Measurements from ENCODE around the gene SHH.

The SHH gene

DNA sequence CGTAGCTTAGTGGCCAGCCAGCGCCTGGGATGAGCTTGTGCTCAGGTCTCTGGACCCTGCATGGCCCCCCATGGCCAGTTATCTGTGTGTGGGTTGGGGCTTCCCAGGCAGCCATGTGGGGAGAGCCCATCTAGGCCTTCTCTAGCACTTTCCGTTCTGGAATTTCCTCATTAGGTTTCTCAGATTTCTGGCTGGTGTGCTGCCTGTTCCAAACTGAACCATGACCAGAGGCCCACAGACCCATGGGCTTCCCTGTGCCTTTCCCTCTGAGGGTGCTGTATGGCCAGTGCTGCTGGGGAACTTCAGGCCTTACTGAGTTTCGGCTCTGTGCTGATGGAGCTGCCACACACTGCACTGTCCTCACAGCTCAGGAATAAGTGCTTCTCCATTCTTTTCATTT is 50.2 kb downstream of the SHH start:
- DNase-seq: no peak

- DNase-seq: no peak
Measured at GRCh38 chr7:155761162-155761561, 51.1 kb downstream of the SHH start.

DNA sequence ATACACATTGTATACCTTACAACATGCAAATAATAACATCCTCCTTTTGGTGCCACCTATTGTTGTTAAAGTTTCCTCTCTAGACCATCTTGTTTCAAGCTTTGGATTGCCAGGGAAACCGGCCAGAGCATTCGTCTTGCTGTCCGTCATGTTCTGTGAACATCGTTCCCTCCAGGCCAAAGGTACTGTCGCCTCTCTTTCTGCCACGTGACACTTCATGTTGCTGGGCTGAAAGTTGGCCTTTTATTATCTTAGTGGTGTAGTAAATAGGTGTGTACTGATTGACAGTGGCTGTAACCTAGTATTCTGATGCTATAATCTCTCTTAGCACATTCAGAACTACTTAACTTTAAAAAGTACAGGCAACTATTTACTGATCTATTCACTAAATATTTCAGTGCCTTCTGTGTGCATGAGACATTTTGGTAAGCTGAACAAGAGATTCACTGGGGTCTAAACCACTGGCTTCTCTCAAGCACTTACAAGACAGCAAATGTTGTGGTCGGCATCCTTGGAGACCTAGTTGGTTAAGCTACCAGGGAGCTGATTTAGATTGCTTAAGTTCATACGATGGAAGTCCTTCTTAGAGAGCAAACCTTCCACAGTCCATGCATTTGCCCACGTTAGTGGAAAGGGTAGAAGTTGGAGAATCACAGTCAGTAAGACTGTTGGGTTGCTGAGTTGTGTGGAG is 52.4 kb downstream of the SHH start:
- no peak for DNase-seq

DNA sequence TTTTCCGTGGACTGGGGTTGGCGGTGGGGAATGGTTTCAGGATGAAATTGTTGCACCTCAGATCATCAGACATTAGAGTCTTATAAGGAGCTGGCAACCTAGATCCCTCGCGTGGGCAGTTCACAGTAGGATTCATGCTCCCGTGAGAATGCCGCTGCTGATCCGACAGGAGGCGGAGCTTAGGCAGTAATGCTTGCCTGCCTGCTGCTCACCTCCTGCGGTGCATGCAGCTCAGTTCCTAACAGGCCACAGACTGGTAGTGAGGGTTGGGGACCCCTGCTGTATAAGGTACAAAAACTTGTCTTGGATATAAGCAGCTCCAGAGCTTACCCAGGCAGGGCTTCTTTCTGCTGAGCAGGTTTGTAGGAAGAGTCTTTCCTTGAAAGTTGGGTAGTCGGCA is 53.9 kb downstream of the SHH start:
- DNase-seq: no peak

- no peak for DNase-seq
Measured at GRCh38 chr7:155756322-155756721, 55.9 kb downstream of the SHH start.

- no peak for DNase-seq
Measured at GRCh38 chr7:155755026-155755425, 57.2 kb downstream of the SHH start.

- DNase-seq: no peak
Measured at GRCh38 chr7:155754165-155754564, 58.1 kb downstream of the SHH start.

- DNase-seq: no peak
Measured at GRCh38 chr7:155753446-155753965, 58.8 kb downstream of the SHH start.

- DNase-seq: no peak
Measured at GRCh38 chr7:155752756-155753445, 59.4 kb downstream of the SHH start.

DNA sequence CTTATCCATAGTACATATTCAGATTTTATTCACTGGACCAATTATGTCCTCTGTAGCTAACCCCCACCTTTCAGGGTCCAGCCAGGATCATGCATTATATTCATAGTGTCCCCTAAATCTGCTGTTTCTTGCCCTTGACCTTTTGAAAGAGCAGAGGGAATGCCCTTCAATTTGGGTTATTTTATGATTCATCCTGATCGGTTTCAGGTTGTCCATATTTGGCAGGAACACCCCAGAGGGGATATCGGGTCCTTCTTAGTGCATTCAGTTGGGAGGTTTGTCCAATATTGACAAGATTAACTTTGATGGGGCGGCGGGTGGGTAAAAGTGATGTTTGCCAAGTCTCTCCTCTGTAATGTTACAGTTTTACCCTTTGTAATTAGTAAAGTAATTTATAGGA is 60.9 kb downstream of the SHH start:
- DNase-seq: no peak

- no peak for DNase-seq
Measured at GRCh38 chr7:155750255-155751125, 61.8 kb downstream of the SHH start.

Data from CD4-positive, alpha-beta T cell treated with Interleukin-21 for 1 hour (primary cell).